Prostate gland (tissue), 2 donors: Measurements from ENCODE around the gene SULF2. TPM values are rescaled to one million over a fixed set of nuclear protein-coding genes. Genes with fewer than 3 reads are reported as not detected.

Source experiments
- DNase-seq: peaks from one replicate; pipeline ENCODE4 v3.0.0-alpha.2; 2019; ENCODE audit warnings: low spot score
- H3K27ac ChIP-seq, 2 donors: fragments of 200-600 bp; sonication (generic); 2 replicates each; pipeline ENCODE4 v1.5.1; 2017 to 2019
- H3K27me3 ChIP-seq: fragments of 200-600 bp; sonication (generic); replicated peaks from 2 replicates; pipeline ENCODE4 v1.5.1; 2019; ENCODE audit not compliant: insufficient read depth
- H3K36me3 ChIP-seq, 2 donors: fragments of 200-600 bp; sonication (generic); 1 replicate in 1 of 2; 2 replicates in 1 of 2; pipeline versions ENCODE4 v1.5.1 to v1.8.1; 2017 to 2019
- H3K4me1 ChIP-seq: fragments of 200-600 bp; sonication (generic); replicated peaks from 2 replicates; pipeline ENCODE4 v1.5.1; 2019
- H3K4me3 ChIP-seq, 2 donors: fragments of 200-600 bp; sonication (generic); 2 replicates each; pipeline ENCODE4 v1.5.1; 2017 to 2019
- H3K9me3 ChIP-seq: fragments of 200-600 bp; sonication (generic); 2 replicates; pipeline ENCODE4 v1.5.1; 2017
- POLR2A ChIP-seq: fragments of 450-650 bp; IDR thresholded peaks from one replicate; pipeline ENCODE4 v1.6.1; 2016; ENCODE audit warnings: antibody characterized with exemption, mild to moderate bottlenecking
- POLR2AphosphoS5 ChIP-seq: sonication (generic); formaldehyde crosslinking; IDR thresholded peaks from one replicate; pipeline ENCODE4 v1.6.1; 2017; ENCODE audit warnings: antibody characterized with exemption
- WGBS: methylation state at CpG from one replicate; pipeline ENCODE4 v1.1.5; 2018; 5-methylcytosine and 5-hydroxymethylcytosine counted together
- intact Hi-C: fragments of 100-400 bp; cut with DNase I; formaldehyde crosslinking; loops from one replicate; pipeline ENCODE4 v1.14.2; 2022
- small RNA-seq, 2 donors: library from RNA; depleted of rRNA; stranded (forward); fragments of <200 nt; gene quantifications; one replicate each; pipeline ENCODE3, GENCODE V24; 2016
- total RNA-seq, 2 donors: library from RNA; depleted of rRNA; stranded (reverse); fragments of >200 nt; gene quantifications; one replicate each; pipeline ENCODE4 v1.1.0, GENCODE V29; 2016
- TF ChIP-seq, protein P1 (sequence below), 4 experiments: fragments of 200-600 bp in 2 of 4; fragments of 450-650 bp in 2 of 4; sonication (generic) in 2 of 4; IDR thresholded peaks; 1 replicate in 3 of 4; 2 replicates in 1 of 4; pipeline ENCODE4 v1.5.1; 2016 to 2019; ENCODE audit warnings: antibody characterized with exemption in 4 of 4, mild to moderate bottlenecking in 2 of 4, moderate library complexity in 2 of 4

The SULF2 gene
- total RNA-seq, 2 donors from 2014 or later: 43.6 to 82.0 TPM

DNA sequence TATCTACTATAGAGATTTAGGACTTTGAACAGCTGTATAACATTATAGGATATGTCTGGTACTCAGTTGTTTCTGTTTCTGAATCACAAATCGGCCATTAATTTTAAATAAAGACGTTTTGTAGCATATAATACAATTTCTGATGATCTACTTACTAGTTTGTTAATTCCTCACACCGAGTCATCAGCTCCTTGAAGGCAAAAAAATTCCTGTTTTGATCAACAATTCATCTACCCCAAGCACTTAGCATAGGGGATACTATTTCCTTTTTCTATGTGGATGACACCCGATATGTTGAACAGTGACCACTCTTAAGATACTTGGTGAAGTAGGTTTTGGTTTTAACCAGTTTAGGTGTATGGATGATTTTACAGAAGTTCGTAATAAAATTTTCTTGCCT, 176.3 kb downstream of the SULF2 start:
- TF ChIP-seq, protein P1, sequence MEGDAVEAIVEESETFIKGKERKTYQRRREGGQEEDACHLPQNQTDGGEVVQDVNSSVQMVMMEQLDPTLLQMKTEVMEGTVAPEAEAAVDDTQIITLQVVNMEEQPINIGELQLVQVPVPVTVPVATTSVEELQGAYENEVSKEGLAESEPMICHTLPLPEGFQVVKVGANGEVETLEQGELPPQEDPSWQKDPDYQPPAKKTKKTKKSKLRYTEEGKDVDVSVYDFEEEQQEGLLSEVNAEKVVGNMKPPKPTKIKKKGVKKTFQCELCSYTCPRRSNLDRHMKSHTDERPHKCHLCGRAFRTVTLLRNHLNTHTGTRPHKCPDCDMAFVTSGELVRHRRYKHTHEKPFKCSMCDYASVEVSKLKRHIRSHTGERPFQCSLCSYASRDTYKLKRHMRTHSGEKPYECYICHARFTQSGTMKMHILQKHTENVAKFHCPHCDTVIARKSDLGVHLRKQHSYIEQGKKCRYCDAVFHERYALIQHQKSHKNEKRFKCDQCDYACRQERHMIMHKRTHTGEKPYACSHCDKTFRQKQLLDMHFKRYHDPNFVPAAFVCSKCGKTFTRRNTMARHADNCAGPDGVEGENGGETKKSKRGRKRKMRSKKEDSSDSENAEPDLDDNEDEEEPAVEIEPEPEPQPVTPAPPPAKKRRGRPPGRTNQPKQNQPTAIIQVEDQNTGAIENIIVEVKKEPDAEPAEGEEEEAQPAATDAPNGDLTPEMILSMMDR (IDR thresholded peaks at IDR 0.05): no peak
- TF ChIP-seq POLR2A (no peak), POLR2AphosphoS5 (no peak)
- 92% methylated on average over 5 of the region's 5 CpGs for WGBS
- Histone ChIP-seq H3K4me3 (no peak overlapping the region), H3K27ac (no peak overlapping the region), H3K9me3 (no peaks in the 10 kb centered on the region), H3K4me1 (no peaks in the 10 kb centered on the region), H3K36me3 (no peaks in the 10 kb centered on the region), H3K27me3 (no peaks in the 10 kb centered on the region)
- intact Hi-C loops: no loop called here
- DNase-seq: no peak

Small RNA genes within 50 kb of the gene (small RNA-seq; reads per million reads assigned to genes)
- 0 reads per million in 2 donors for gene RNU7-173P
